Endodermal cell (in vitro differentiated cells): ENCODE results near the gene PEDS1. TPM values are rescaled to one million over a fixed set of nuclear protein-coding genes. Genes with fewer than 3 reads are reported as not detected.
A peak's percentile ranks its signal among the peaks of the same experiment; 100 is the strongest.

Experiments used
- DNase-seq: peaks from one replicate; pipeline ENCODE4 v3.0.0-alpha.2; 2017
- H3K27ac ChIP-seq: 2 replicates; pipeline ENCODE4 v1.5.1; 2013; ENCODE audit warnings: mild to moderate bottlenecking, low read depth, low read length, moderate library complexity
- H3K27me3 ChIP-seq: 2 replicates; pipeline ENCODE4 v1.6.1; 2013; ENCODE audit warnings: mild to moderate bottlenecking, low read length, moderate library complexity; ENCODE audit not compliant: insufficient read depth, control insufficient read depth, poor library complexity, severe bottlenecking
- H3K36me3 ChIP-seq: 2 replicates; pipeline ENCODE4 v1.7.0; 2013; ENCODE audit warnings: mild to moderate bottlenecking, low read length, moderate library complexity; ENCODE audit not compliant: control insufficient read depth, insufficient read depth
- H3K4me1 ChIP-seq: one replicate; pipeline ENCODE4 v1.7.0; 2013; ENCODE audit warnings: low read length; ENCODE audit not compliant: control insufficient read depth, insufficient read depth
- H3K4me3 ChIP-seq: 2 replicates; pipeline ENCODE4 v1.5.1; 2013; ENCODE audit warnings: mild to moderate bottlenecking, low read length, moderate library complexity
- H3K9ac ChIP-seq: 2 replicates; pipeline ENCODE4 v1.6.1; 2013; ENCODE audit warnings: mild to moderate bottlenecking, low read length, moderate library complexity; ENCODE audit not compliant: poor library complexity, severe bottlenecking; ENCODE audit errors: extremely low read depth
- H3K9me3 ChIP-seq: 2 replicates; pipeline ENCODE4 v1.6.1; 2013; ENCODE audit warnings: mild to moderate bottlenecking, low read length, moderate library complexity; ENCODE audit not compliant: control insufficient read depth
- H3K27ac Mint-ChIP-seq: 2 replicates; pipeline ENCODE4 v1.8.0; 2020; ENCODE audit warnings: mixed read lengths
- H3K27me3 Mint-ChIP-seq: 2 replicates; pipeline ENCODE4 v1.8.0; 2021; ENCODE audit warnings: mild to moderate bottlenecking, mixed read lengths; ENCODE audit not compliant: insufficient read depth
- H3K36me3 Mint-ChIP-seq: 2 replicates; pipeline ENCODE4 v1.8.0; 2020; ENCODE audit warnings: low read depth, mixed read lengths
- H3K4me1 Mint-ChIP-seq: 2 replicates; pipeline ENCODE4 v1.8.0; 2020; ENCODE audit warnings: mixed read lengths
- H3K4me3 Mint-ChIP-seq: 2 replicates; pipeline ENCODE4 v1.8.0; 2020; ENCODE audit warnings: mild to moderate bottlenecking, moderate library complexity, mixed read lengths
- H3K9me3 Mint-ChIP-seq: 2 replicates; pipeline ENCODE4 v1.8.0; 2020; ENCODE audit warnings: mild to moderate bottlenecking, mixed read lengths
- WGBS, 2 experiments: methylation state at CpG; one replicate each; pipeline versions ENCODE4 v1.1.5 to v1.1.7; 2013; ENCODE audit warnings: missing lambda C conversion rate in 2 of 2, mixed read lengths in 1 of 2; ENCODE audit not compliant: insufficient coverage in 1 of 2, insufficient read length in 1 of 2; 5-methylcytosine and 5-hydroxymethylcytosine counted together
- total RNA-seq, 2 donors: library from RNA; stranded (reverse); fragmentation: NEBNext Ultra II Directional in 1 of 2; extraction: Animal tissue kit (Norgen Biotek cat#: 25700) in 1 of 2; gene quantifications; 2 replicates in 1 of 2; 3 replicates in 1 of 2; pipeline ENCODE4 v1.2.1, GENCODE V29; 2021
- TF ChIP-seq, protein P1 (sequence below): fragments of 200-600 bp; sonication (generic); conservative IDR thresholded peaks from 2 replicates; pipeline ENCODE4 v1.5.0; 2021; ENCODE audit warnings: antibody characterized with exemption, mild to moderate bottlenecking

The PEDS1 gene
- total RNA-seq, 2 donors from 2014 or later = 28.0 to 30.9 TPM

DNA sequence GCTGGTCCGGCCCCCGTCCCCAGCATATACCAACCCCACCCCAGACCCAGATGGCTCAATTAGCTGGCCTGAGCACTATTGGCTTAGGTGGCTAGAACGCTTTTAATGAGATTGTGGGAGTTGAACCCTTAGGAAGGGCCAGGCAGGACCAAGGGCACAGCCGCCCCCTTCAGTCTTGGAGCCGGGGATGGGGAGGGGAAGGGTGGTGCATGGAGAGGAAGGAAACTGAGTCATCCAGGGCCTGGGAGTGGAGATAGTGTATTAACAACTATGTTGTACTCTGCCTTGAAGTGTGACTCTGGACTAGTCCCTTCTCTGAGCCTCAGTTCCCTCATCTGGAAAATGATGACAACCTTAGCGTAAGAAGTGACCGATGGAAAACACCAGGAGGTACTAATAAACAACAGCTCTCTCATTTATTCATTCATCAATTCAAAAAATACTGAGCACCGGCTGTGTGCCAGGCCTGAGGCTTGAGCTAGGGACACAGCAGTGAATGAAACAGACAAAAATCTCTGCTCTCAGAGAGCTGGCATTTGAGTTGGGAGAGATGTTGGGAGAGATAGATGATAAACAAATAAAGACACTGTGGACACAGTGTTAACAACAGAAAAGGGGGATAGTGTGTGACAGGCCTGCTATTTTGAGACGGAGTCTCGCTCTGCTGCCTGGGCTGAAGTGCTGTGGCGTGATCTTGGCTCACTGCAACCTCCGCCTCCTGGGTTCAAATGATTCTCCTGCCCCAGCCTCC, 11.5 kb downstream of the PEDS1 start:
- Mint-ChIP-seq H3K9me3 (no peaks in the 10 kb centered on the region), H3K27me3 (no peaks in the 10 kb centered on the region), H3K36me3 (peaks cover 46% of the 10 kb centered on the region), H3K27ac (no peak overlapping the region), H3K4me1 (peaks cover 17% of the 10 kb centered on the region), H3K4me3 (no peak overlapping the region)
- H3K9me3 ChIP-seq = no peaks in the 10 kb centered on the region
- 83 to 86% methylated on average over 10 to 11 of the region's 12 CpGs for WGBS, 2 experiments
- no peak overlapping the region for H3K27ac ChIP-seq
- no peaks in the 10 kb centered on the region for H3K4me1 ChIP-seq
- H3K36me3 ChIP-seq = peaks cover 43% of the 10 kb centered on the region
- DNase-seq = no peak
- H3K27me3 ChIP-seq = no peaks in the 10 kb centered on the region
- H3K4me3 ChIP-seq = no peak overlapping the region
- no peak overlapping the region for H3K9ac ChIP-seq
- TF ChIP-seq, protein P1, sequence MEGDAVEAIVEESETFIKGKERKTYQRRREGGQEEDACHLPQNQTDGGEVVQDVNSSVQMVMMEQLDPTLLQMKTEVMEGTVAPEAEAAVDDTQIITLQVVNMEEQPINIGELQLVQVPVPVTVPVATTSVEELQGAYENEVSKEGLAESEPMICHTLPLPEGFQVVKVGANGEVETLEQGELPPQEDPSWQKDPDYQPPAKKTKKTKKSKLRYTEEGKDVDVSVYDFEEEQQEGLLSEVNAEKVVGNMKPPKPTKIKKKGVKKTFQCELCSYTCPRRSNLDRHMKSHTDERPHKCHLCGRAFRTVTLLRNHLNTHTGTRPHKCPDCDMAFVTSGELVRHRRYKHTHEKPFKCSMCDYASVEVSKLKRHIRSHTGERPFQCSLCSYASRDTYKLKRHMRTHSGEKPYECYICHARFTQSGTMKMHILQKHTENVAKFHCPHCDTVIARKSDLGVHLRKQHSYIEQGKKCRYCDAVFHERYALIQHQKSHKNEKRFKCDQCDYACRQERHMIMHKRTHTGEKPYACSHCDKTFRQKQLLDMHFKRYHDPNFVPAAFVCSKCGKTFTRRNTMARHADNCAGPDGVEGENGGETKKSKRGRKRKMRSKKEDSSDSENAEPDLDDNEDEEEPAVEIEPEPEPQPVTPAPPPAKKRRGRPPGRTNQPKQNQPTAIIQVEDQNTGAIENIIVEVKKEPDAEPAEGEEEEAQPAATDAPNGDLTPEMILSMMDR = no peak

DNA sequence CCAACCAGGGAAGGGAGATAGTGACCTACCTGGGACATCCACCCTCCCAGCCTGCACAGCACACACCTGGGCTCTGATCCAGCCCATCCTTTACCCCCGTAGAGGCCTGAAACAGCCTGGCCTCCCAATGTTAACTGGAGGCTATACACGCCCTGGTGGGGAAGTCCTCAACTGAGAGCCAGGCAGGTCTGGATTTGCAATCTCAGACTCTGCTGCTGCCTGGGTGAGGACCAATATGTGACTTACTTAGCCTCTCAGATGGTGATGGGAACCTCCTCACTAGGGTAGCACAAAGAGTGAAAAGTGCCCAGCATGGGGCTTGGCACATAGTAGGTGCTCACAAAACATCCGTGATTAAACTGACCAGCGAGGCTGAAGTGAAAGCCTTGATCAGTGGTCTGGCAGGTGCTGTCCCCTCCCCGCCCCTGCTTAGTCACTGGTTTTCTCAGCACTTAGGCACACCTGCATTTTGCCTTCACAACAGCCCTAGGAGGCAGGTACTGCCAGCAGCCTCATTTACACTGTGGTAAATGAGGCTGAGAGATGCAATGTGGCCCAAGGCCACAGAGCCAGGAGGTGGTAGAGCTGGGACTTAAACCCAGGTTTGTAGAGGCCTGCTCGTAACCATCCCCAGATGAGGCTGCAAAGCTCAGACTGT, 12.4 kb downstream of the PEDS1 start:
- peaks cover 12% of the 10 kb centered on the region for H3K4me1 Mint-ChIP-seq
- Histone ChIP-seq H3K4me1 (no peaks in the 10 kb centered on the region), H3K27ac (no peak overlapping the region), H3K27me3 (no peaks in the 10 kb centered on the region), H3K9ac (no peak overlapping the region), H3K9me3 (no peaks in the 10 kb centered on the region), H3K4me3 (no peak overlapping the region), H3K36me3 (peaks cover 39% of the 10 kb centered on the region)
- TF ChIP-seq, protein P1 = no peak
- H3K27ac Mint-ChIP-seq = no peak overlapping the region
- peaks cover 50% of the 10 kb centered on the region for H3K36me3 Mint-ChIP-seq
- WGBS, 2 experiments = 88 to 94% methylated on average over 5 to 6 of the region's 6 CpGs
- H3K9me3 Mint-ChIP-seq = no peaks in the 10 kb centered on the region
- H3K4me3 Mint-ChIP-seq = no peak overlapping the region
- no peaks in the 10 kb centered on the region for H3K27me3 Mint-ChIP-seq
- no peak for DNase-seq

DNA sequence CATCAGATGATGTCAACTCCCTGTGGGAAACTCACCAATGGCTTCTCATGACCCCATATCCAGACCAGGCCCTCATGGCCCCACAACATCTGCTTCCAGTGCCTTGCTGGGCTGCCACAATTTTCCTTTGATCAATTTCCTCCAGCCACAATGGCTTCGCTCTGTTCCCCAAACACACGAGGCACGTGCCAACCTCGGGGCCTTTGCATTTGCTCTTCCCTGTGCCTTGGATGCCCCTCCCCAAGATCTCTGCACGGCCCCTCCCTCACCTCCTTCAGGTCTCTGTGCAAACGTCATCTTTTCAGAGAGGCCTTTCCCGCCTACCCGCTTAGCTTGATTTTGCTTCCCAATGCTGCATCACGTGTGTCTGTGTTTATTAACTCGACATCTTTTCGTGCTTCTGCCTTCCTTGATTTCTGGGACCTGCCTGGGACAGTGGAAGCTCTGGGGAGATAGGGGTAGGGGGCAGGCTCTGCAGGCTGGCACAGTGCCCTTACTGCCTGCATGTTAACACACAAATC, 13.1 kb downstream of the PEDS1 start:
- Histone ChIP-seq H3K27ac (no peak overlapping the region), H3K27me3 (no peaks in the 10 kb centered on the region), H3K36me3 (peaks cover 37% of the 10 kb centered on the region), H3K4me1 (no peaks in the 10 kb centered on the region), H3K4me3 (no peak overlapping the region), H3K9ac (no peak overlapping the region), H3K9me3 (no peaks in the 10 kb centered on the region)
- Mint-ChIP-seq H3K4me3 (no peak overlapping the region), H3K27me3 (no peaks in the 10 kb centered on the region), H3K4me1 (peaks cover 11% of the 10 kb centered on the region), H3K27ac (peak overlapping the region; percentile 1), H3K36me3 (peaks cover 57% of the 10 kb centered on the region), H3K9me3 (no peaks in the 10 kb centered on the region)
- WGBS, 2 experiments = 92 to 96% methylated on average over 11 of the region's 11 CpGs
- no peak for DNase-seq
- TF ChIP-seq, protein P1 = no peak
